Stimulated activated CD4-positive, alpha-beta T cell treated with anti-CD3 and anti-CD28 coated beads, Interleukin-4, amount 100 ng/mL, for 1 hour (primary cell): ENCODE measurements around the gene ANKS1B.
"Not testable (repeated sequence)": the region's sequence is repeated elsewhere in the genome, so short reads cannot be mapped to it uniquely, and the experiment has no call there.

Experiments used
- DNase-seq: peaks from one replicate; pipeline ENCODE4 v3.0.0-alpha.2; 2020

ANKS1B gene

GRCh38 chr12:99686142-99686541 is 298.6 kb downstream of the ANKS1B start:
- DNase-seq, result no peak

- no peak for DNase-seq
These were observed 304.5 kb downstream of the ANKS1B start for GRCh38 chr12:99680276-99680675.

- no peak for DNase-seq
These were observed 314.1 kb downstream of the ANKS1B start for GRCh38 chr12:99670635-99671034.

GRCh38 chr12:99658671-99659349 is 325.9 kb downstream of the ANKS1B start:
- DNase-seq, result no peak

- no peak for DNase-seq
These were observed 335.2 kb downstream of the ANKS1B start for GRCh38 chr12:99649551-99649950.

GRCh38 chr12:99648183-99648582 is 336.6 kb downstream of the ANKS1B start:
- DNase-seq, result no peak

GRCh38 chr12:99647453-99647852 is 337.3 kb downstream of the ANKS1B start, which contains the start of gene GARIN6:
TSS of gene GARIN6 (plus strand) at chr12:99647753. CDS start at chr12:99648175, 422 bp downstream.
- DNase-seq, result no peak

- DNase-seq, result no peak
These were observed 340.1 kb downstream of the ANKS1B start for GRCh38 chr12:99644629-99645028.

GRCh38 chr12:99627459-99627858 is 357.3 kb downstream of the ANKS1B start:
- no peak for DNase-seq

GRCh38 chr12:99624591-99624990 is 360.1 kb downstream of the ANKS1B start:
- DNase-seq, result not testable (repeated sequence)

GRCh38 chr12:99620159-99620479 is 364.6 kb downstream of the ANKS1B start:
- DNase-seq, result no peak

GRCh38 chr12:99619389-99620158 is 365.2 kb downstream of the ANKS1B start:
- DNase-seq, result no peak

GRCh38 chr12:99618657-99619056 is 366.1 kb downstream of the ANKS1B start:
- no peak for DNase-seq

- DNase-seq, result no peak
These were observed 373.1 kb downstream of the ANKS1B start for GRCh38 chr12:99611599-99611998.

- DNase-seq, result no peak
These were observed 373.6 kb downstream of the ANKS1B start for GRCh38 chr12:99611117-99611516.

GRCh38 chr12:99609455-99610181 is 375.1 kb downstream of the ANKS1B start:
- DNase-seq, result no peak

- no peak for DNase-seq
These were observed 384.3 kb downstream of the ANKS1B start for GRCh38 chr12:99600388-99600787.

GRCh38 chr12:99598785-99599184 is 386.0 kb downstream of the ANKS1B start:
- no peak for DNase-seq

- no peak for DNase-seq
These were observed 388.0 kb downstream of the ANKS1B start for GRCh38 chr12:99596762-99597161.

- not testable (repeated sequence) for DNase-seq
These were observed 407.6 kb downstream of the ANKS1B start for GRCh38 chr12:99577125-99577524.

- DNase-seq, result no peak
These were observed 410.8 kb downstream of the ANKS1B start for GRCh38 chr12:99573980-99574379.

GRCh38 chr12:99567072-99567471 is 417.7 kb downstream of the ANKS1B start:
- DNase-seq, result no peak

- DNase-seq, result no peak
These were observed 426.6 kb downstream of the ANKS1B start for GRCh38 chr12:99558109-99558508.

GRCh38 chr12:99553461-99553860 is 431.3 kb downstream of the ANKS1B start:
- DNase-seq, result no peak
